T-cell (primary cell): ENCODE results near the gene YLPM1. TPM values are rescaled to one million over a fixed set of nuclear protein-coding genes. Genes with fewer than 3 reads are reported as not detected.

ENCODE experiments used
- ATAC-seq, 4 experiments: fragments of 200-7000 bp in 3 of 4; fragments of 150-1000 bp in 1 of 4; cut with Tn5 transposase; replicated peaks in 1 of 4; 1 replicate in 3 of 4; 2 replicates in 1 of 4; pipeline ENCODE4 v1.10.0; 2021; ENCODE audit warnings: moderate library complexity in 3 of 4, mild to moderate bottlenecking in 2 of 4, moderate number of reproducible peaks in 1 of 4
- CTCF ChIA-PET, 2 donors: fragments of 300-600 bp; sonication (Branson Sonifier 250); formaldehyde crosslinking; loops; one replicate each; lab custom pipeline; 2022; ENCODE audit warnings: antibody characterized with exemption in 2 of 2; lab: Charles Lee
- POLR2A ChIA-PET, 2 donors: fragments of 300-600 bp; sonication (Branson Sonifier 250); formaldehyde crosslinking; loops; one replicate each; lab custom pipeline; 2022; ENCODE audit warnings: antibody characterized with exemption in 2 of 2; lab: Charles Lee
- DNase-seq, 35 experiments: peaks; one replicate each; pipeline versions ENCODE4 v3.0.0 to v3.0.0-alpha.2; 2013 to 2023
- H3K27ac ChIP-seq: one replicate; pipeline ENCODE4 v1.5.1; 2013; ENCODE audit warnings: low read length
- H3K27me3 ChIP-seq, 2 experiments: replicated peaks in 1 of 2; 1 replicate in 1 of 2; 2 replicates in 1 of 2; pipeline versions ENCODE4 v1.6.1 to v1.7.0; 2013; ENCODE audit warnings: low read length in 1 of 2, mixed read lengths in 1 of 2; ENCODE audit not compliant: control insufficient read depth in 2 of 2, insufficient read depth in 2 of 2; ENCODE audit errors: extremely low read depth in 1 of 2
- H3K36me3 ChIP-seq, 2 donors: 1 replicate in 1 of 2; 2 replicates in 1 of 2; pipeline versions ENCODE4 v1.6.1 to v1.7.0; 2013; ENCODE audit warnings: low read length in 1 of 2; ENCODE audit not compliant: control insufficient read depth in 2 of 2, insufficient read depth in 1 of 2; ENCODE audit errors: extremely low read depth in 1 of 2
- H3K4me1 ChIP-seq, 2 experiments: 1 replicate in 1 of 2; 2 replicates in 1 of 2; pipeline versions ENCODE4 v1.6.1 to v1.7.0; 2013; ENCODE audit warnings: low read length in 2 of 2, mixed read lengths in 1 of 2; ENCODE audit not compliant: insufficient read depth in 2 of 2, control insufficient read depth in 1 of 2; ENCODE audit errors: extremely low read depth in 1 of 2
- H3K4me3 ChIP-seq, 2 donors: 1 replicate in 1 of 2; 2 replicates in 1 of 2; pipeline versions ENCODE4 v1.5.1 to v1.7.0; 2013; ENCODE audit warnings: mild to moderate bottlenecking in 2 of 2, low read length in 1 of 2, moderate library complexity in 1 of 2; ENCODE audit not compliant: control insufficient read depth in 1 of 2; ENCODE audit errors: extremely low read depth in 1 of 2
- H3K9me3 ChIP-seq: 2 replicates; pipeline ENCODE4 v1.7.0; 2013
- H3K27ac Mint-ChIP-seq, 2 donors: one replicate each; pipeline ENCODE4 v1.8.0; 2020 to 2021; ENCODE audit warnings: mild to moderate bottlenecking in 2 of 2, mixed read lengths in 2 of 2
- H3K27me3 Mint-ChIP-seq, 2 donors: one replicate each; pipeline ENCODE4 v1.8.0; 2021 to 2022; ENCODE audit warnings: mixed read lengths in 2 of 2
- H3K36me3 Mint-ChIP-seq: one replicate; pipeline ENCODE4 v1.8.0; 2021; ENCODE audit warnings: mixed read lengths
- H3K4me1 Mint-ChIP-seq, 3 donors: one replicate each; pipeline ENCODE4 v1.8.0; 2020 to 2022; ENCODE audit warnings: mixed read lengths in 3 of 3, mild to moderate bottlenecking in 1 of 3
- H3K4me3 Mint-ChIP-seq, 3 donors: one replicate each; pipeline ENCODE4 v1.8.0; 2020 to 2022; ENCODE audit warnings: mild to moderate bottlenecking in 3 of 3, mixed read lengths in 3 of 3, moderate library complexity in 3 of 3
- H3K9me3 Mint-ChIP-seq, 3 donors: one replicate each; pipeline ENCODE4 v1.8.0; 2020 to 2022; ENCODE audit warnings: mixed read lengths in 3 of 3
- WGBS: methylation state at CpG from one replicate; pipeline ENCODE4 v1.1.5; 2013; ENCODE audit warnings: missing lambda C conversion rate; ENCODE audit not compliant: insufficient coverage; 5-methylcytosine and 5-hydroxymethylcytosine counted together
- total RNA-seq, 35 experiments: library from RNA in 6 of 35; stranded (reverse) in 6 of 35; fragments of 120-200 nt in 1 of 35; gene quantifications; one replicate each; pipeline versions ENCODE4 v1.2.1 to v1.2.4 and lab custom pipeline; 2013 to 2026

The YLPM1 gene
- total RNA-seq, 5 donors from 2014 or later (not counting 1 experiment from before 2014, with no cell fraction given), result 73.0 to 121 (median 86.5) TPM

- ChIA-PET CTCF (no interaction called here), POLR2A (no interaction called here)
- Histone ChIP-seq H3K4me1 (peaks cover 33 to 41% of the 10 kb centered on the region in 2 experiments), H3K4me3 (no peak overlapping the region), H3K27me3 (no peaks in the 10 kb centered on the region), H3K36me3 (peaks cover 0 to 2% of the 10 kb centered on the region in 2 donors), H3K27ac (peak overlapping the region; percentile 69), H3K9me3 (no peaks in the 10 kb centered on the region)
- WGBS, result 69% methylated on average over 5 of the region's 5 CpGs
- Mint-ChIP-seq H3K27ac (peak overlapping the region; percentile 88 to 94), H3K9me3 (no peaks in the 10 kb centered on the region), H3K4me1 (peaks cover 69 to 76% (median 72%) of the 10 kb centered on the region in 3 donors), H3K27me3 (no peaks in the 10 kb centered on the region), H3K4me3 (peak overlapping the region in 1 of 3 donors; percentile 21), H3K36me3 (peaks cover 19% of the 10 kb centered on the region)
- DNase-seq (no peak), ATAC-seq (no peak)
Observed at GRCh38 chr14:74840603-74841030, 77.5 kb downstream of the YLPM1 start.

GRCh38 chr14:74841230-74842207, 78.4 kb downstream of the YLPM1 start:
- ChIA-PET CTCF (interaction anchor here (0.8 to 1.7 kb wide), 4 partner anchors 19 to 41 kb away, joined by 3 to 4 read pairs (median 4); no protein-coding TSS in a partner anchor), POLR2A (interaction anchor here in 1 of 2 donors (0.6 to 0.8 kb wide), 2 partner anchors 37 to 176 kb away, joined by 4 to 7 read pairs; no protein-coding TSS in a partner anchor)
- peak overlapping the region; percentile 5 to 26 (median 22) for H3K4me3 Mint-ChIP-seq
- H3K27ac Mint-ChIP-seq, result peak overlapping the region; percentile 88 to 94
- Histone ChIP-seq H3K9me3 (no peaks in the 10 kb centered on the region), H3K27ac (peak overlapping the region; percentile 69), H3K36me3 (peaks cover 0 to 3% of the 10 kb centered on the region in 2 donors), H3K4me3 (no peak overlapping the region), H3K4me1 (peaks cover 29 to 32% of the 10 kb centered on the region in 2 experiments), H3K27me3 (no peaks in the 10 kb centered on the region)
- ATAC-seq (peak; percentile 58 to 81 (median 68)), DNase-seq (peak in 5 of 35 experiments; percentile 1 to 42 (median 7))
- no peaks in the 10 kb centered on the region for H3K9me3 Mint-ChIP-seq
- H3K4me1 Mint-ChIP-seq, result peaks cover 60 to 67% (median 64%) of the 10 kb centered on the region in 3 donors
- H3K36me3 Mint-ChIP-seq, result peaks cover 14% of the 10 kb centered on the region
- no peaks in the 10 kb centered on the region for H3K27me3 Mint-ChIP-seq
- 29% methylated on average over 2 of the region's 4 CpGs for WGBS

- peaks cover 38 to 47% (median 45%) of the 10 kb centered on the region in 3 donors for H3K4me1 Mint-ChIP-seq
- no peaks in the 10 kb centered on the region for H3K27me3 Mint-ChIP-seq
- H3K36me3 ChIP-seq, result peaks cover 0 to 3% of the 10 kb centered on the region in 2 donors
- ChIA-PET POLR2A (no interaction called here), CTCF (interaction anchor here in 1 of 2 donors (1.7 kb wide), 1 partner anchor 17 kb away, joined by 4 read pairs; no protein-coding TSS in a partner anchor)
- H3K4me1 ChIP-seq, result peaks cover 14 to 26% of the 10 kb centered on the region in 2 experiments
- H3K9me3 Mint-ChIP-seq, result no peaks in the 10 kb centered on the region
- no peak overlapping the region for H3K4me3 Mint-ChIP-seq
- no peak for ATAC-seq
- peak overlapping the region; percentile 74 to 84 for H3K27ac Mint-ChIP-seq
- no peak overlapping the region for H3K4me3 ChIP-seq
- H3K9me3 ChIP-seq, result no peaks in the 10 kb centered on the region
- no peak for DNase-seq
- peaks cover 11% of the 10 kb centered on the region for H3K36me3 Mint-ChIP-seq
- H3K27me3 ChIP-seq, result no peaks in the 10 kb centered on the region
- H3K27ac ChIP-seq, result no peak overlapping the region
Observed at GRCh38 chr14:74843653-74844052, 80.5 kb downstream of the YLPM1 start.

DNA sequence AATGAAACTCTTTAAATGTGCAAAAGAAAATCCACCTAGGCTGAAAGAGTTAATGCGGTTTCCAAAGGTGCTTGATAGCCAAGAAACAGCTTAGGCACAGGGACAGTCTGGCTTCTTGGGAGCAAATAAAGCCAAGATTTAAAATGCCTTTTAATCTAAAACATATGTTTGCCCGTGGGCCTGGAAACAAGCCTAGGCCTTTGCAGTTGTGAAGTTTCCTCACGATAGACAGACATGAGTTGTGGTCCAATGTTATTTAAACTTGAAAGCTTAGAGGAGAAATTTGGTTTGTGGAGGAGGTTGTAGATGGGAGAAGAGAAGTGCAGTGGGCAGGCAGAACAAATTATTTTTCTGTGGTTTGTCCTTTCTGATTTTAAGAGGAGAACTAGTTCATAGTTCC, 83.1 kb downstream of the YLPM1 start:
- H3K27ac Mint-ChIP-seq, result peak overlapping the region in 1 of 2 donors; percentile 44

DNA sequence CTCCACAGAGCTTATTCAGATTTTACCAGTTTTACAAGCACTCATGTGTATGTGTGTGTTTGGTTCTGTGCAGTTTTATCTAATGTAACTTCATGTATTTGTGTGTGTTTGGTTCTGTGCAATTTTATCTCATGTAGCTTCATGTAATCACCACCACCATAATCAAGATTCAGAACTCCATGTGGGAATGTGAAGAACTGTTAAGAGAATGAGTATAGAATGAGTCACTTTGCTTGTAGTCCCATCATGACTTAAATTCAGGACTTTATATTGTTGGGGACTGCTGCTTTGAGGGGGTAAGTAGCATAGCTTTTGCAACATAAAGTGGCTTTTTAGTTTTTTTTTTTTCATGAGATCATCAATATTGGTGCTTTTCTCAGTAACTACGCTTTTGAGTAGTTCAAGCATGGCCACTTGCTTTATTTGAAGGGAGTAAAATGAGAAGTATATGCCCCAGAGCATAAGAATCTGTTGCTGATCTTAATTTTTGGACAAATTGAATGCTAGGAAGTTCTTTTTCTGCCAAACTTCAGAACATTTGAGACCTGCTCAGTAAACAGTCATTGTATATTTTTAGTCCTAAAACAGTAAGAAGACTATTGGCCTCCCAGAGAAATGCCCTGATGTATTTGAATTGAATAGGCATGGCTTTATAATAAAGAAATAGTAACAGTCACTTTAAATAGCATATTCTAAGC, 84.0 kb downstream of the YLPM1 start:
- peaks cover 2 to 6% of the 10 kb centered on the region in 2 experiments for H3K4me1 ChIP-seq
- no peaks in the 10 kb centered on the region for H3K27me3 ChIP-seq
- H3K4me1 Mint-ChIP-seq, result peaks cover 9 to 18% (median 14%) of the 10 kb centered on the region in 3 donors
- ATAC-seq (no peak), DNase-seq (no peak)
- H3K4me3 Mint-ChIP-seq, result no peak overlapping the region
- ChIA-PET CTCF (interaction anchor here in 1 of 2 donors (0.6 to 1.4 kb wide), 2 partner anchors 13 to 245 kb away, joined by 3 to 5 read pairs; no protein-coding TSS in a partner anchor), POLR2A (no interaction called here)
- H3K36me3 ChIP-seq, result peaks cover 0 to 3% of the 10 kb centered on the region in 2 donors
- H3K9me3 Mint-ChIP-seq, result no peaks in the 10 kb centered on the region
- H3K27ac ChIP-seq, result no peak overlapping the region
- WGBS, result 100% methylated on average over 1 of the region's 1 CpG
- no peak overlapping the region for H3K4me3 ChIP-seq
- H3K27me3 Mint-ChIP-seq, result no peaks in the 10 kb centered on the region
- no peaks in the 10 kb centered on the region for H3K36me3 Mint-ChIP-seq
- no peaks in the 10 kb centered on the region for H3K9me3 ChIP-seq
- no peak overlapping the region for H3K27ac Mint-ChIP-seq

More for the DNA sequence above, 83.1 kb downstream of the YLPM1 start:
- ChIA-PET CTCF (interaction anchor here in 1 of 2 donors (1.4 kb wide), 1 partner anchor 14 kb away, joined by 5 read pairs; no protein-coding TSS in a partner anchor), POLR2A (interaction anchor here in 1 of 2 donors (0.5 kb wide), 1 partner anchor 15 kb away, joined by 3 read pairs; no protein-coding TSS in a partner anchor)
- H3K4me3 Mint-ChIP-seq, result no peak overlapping the region
- Histone ChIP-seq H3K4me3 (no peak overlapping the region), H3K36me3 (peaks cover 0 to 3% of the 10 kb centered on the region in 2 donors), H3K27me3 (no peaks in the 10 kb centered on the region), H3K4me1 (peaks cover 7 to 12% of the 10 kb centered on the region in 2 experiments), H3K27ac (no peak overlapping the region), H3K9me3 (no peaks in the 10 kb centered on the region)
- H3K27me3 Mint-ChIP-seq, result no peaks in the 10 kb centered on the region
- no peaks in the 10 kb centered on the region for H3K9me3 Mint-ChIP-seq
- H3K4me1 Mint-ChIP-seq, result peaks cover 19 to 28% (median 23%) of the 10 kb centered on the region in 3 donors
- ATAC-seq (no peak), DNase-seq (no peak)
- WGBS, result 100% methylated on average over 1 of the region's 3 CpGs
- no peaks in the 10 kb centered on the region for H3K36me3 Mint-ChIP-seq
